Measurements from ENCODE around the gene DGCR8. TPM values are rescaled to one million over a fixed set of nuclear protein-coding genes. Genes with fewer than 3 reads are reported as not detected.

The DGCR8 gene
- total and polyA plus RNA-seq, 12 donors = 8.3 to 26.3 (median 14.0) TPM

GRCh38 chr22:20060700-20061480 is 19.2 kb upstream of the DGCR8 start:
- Histone ChIP-seq H3K9me3 (no peaks in the 10 kb centered on the region), H3K36me3 (peaks cover 0 to 99% (median 45%) of the 10 kb centered on the region in 9 donors), H3K27me3 (no peaks in the 10 kb centered on the region), H3K4me1 (peaks cover 0 to 8% (median 4%) of the 10 kb centered on the region in 9 donors), H3K27ac (peak overlapping the region in 2 of 10 donors; percentile 31 to 46), H3K4me3 (no peak overlapping the region)
- peak in 1 of 8 donors; percentile 6 for ATAC-seq
- TF ChIP-seq CTCF (IDR thresholded peaks at IDR 0.05) = no peak
- intact Hi-C loops (cut with DNase I) = no loop called here
- 91 to 94% methylated on average over 10 of the region's 10 CpGs for WGBS, 2 donors
- no peak for DNase-seq

- no peak overlapping the region for H3K4me3 ChIP-seq
- no peaks in the 10 kb centered on the region for H3K9me3 ChIP-seq
- TF ChIP-seq CTCF (IDR thresholded peaks at IDR 0.05) = no peak
- H3K36me3 ChIP-seq = peaks cover 0 to 99% (median 39%) of the 10 kb centered on the region in 9 donors
- peak overlapping the region in 5 of 10 donors; percentile 2 to 54 (median 15) for H3K27ac ChIP-seq
- no peaks in the 10 kb centered on the region for H3K27me3 ChIP-seq
- WGBS, 2 donors = 64 to 74% methylated on average over 11 of the region's 11 CpGs
- intact Hi-C loops (cut with DNase I) = no loop called here
- ATAC-seq (peak; percentile 18 to 61 (median 41)), DNase-seq (peak in 1 of 2 donors; percentile 45)
- peaks cover 0 to 8% (median 4%) of the 10 kb centered on the region in 9 donors for H3K4me1 ChIP-seq
Observed at GRCh38 chr22:20061481-20061861, 18.6 kb upstream of the DGCR8 start.

DNA sequence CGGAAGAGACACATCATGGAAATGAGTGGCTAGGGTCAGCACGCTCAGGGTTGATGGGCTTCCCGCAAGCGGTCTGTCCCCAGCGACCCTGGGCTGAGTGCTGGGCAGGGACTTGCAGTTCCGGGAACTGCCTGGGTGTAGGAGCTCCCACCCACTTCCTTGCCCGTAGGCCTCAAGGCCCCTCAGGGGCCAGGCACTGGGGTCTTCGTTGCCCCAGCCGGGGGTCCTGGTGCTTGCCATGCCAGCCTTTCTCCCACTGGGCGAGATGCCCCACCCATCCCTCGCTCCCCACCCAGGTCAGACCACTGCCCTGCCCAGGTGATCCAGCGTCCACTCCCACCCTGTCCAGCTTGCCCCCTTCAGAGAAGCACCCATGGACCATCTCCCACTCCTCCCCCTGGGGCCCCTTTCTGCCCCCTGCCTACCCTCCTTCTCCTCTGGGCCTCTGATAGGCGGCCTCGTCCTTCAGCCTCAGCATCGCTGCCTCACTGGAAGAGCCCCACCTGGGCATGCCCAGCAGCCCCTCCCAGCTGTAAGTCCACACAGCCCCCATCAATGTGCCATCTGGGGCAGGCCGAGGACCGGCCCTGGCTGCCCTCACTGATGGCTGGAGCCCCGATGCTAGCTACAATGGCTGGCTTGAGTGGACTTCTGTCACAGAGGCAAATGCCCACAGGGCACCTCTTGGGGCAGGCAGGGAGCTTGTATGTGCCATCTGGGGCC is 17.8 kb upstream of the DGCR8 start:
- WGBS, 2 donors = 92 to 93% methylated on average over 18 of the region's 18 CpGs
- H3K36me3 ChIP-seq = peaks cover 0 to 92% (median 32%) of the 10 kb centered on the region in 9 donors
- H3K9me3 ChIP-seq = no peaks in the 10 kb centered on the region
- ATAC-seq = peak in 2 of 8 donors; percentile 18 to 32
- intact Hi-C loops (cut with DNase I) = no loop called here
- no peak for TF ChIP-seq CTCF (IDR thresholded peaks at IDR 0.05)
- no peak for DNase-seq
- H3K27ac ChIP-seq = peak overlapping the region in 4 of 10 donors; percentile 2 to 54 (median 10)
- H3K4me1 ChIP-seq = peaks cover 0 to 8% (median 4%) of the 10 kb centered on the region in 9 donors
- H3K4me3 ChIP-seq = no peak overlapping the region
- no peaks in the 10 kb centered on the region for H3K27me3 ChIP-seq

- H3K4me1 ChIP-seq = peaks cover 0 to 8% (median 4%) of the 10 kb centered on the region in 9 donors
- WGBS, 2 donors = 89 to 92% methylated on average over 11 of the region's 11 CpGs
- H3K9me3 ChIP-seq = no peaks in the 10 kb centered on the region
- H3K27ac ChIP-seq = no peak overlapping the region
- no peak for TF ChIP-seq CTCF (IDR thresholded peaks at IDR 0.05)
- H3K27me3 ChIP-seq = no peaks in the 10 kb centered on the region
- no peak overlapping the region for H3K4me3 ChIP-seq
- no peak for DNase-seq
- intact Hi-C loops (cut with DNase I) = no loop called here
- peaks cover 0 to 88% (median 28%) of the 10 kb centered on the region in 9 donors for H3K36me3 ChIP-seq
- ATAC-seq = no peak
Observed at GRCh38 chr22:20062766-20063083, 17.3 kb upstream of the DGCR8 start.

All from heart right ventricle (tissue), 16 donors.